Measurements from ENCODE around the gene AIPL1. TPM values are rescaled to one million over a fixed set of nuclear protein-coding genes. Genes with fewer than 3 reads are reported as not detected.

AIPL1 gene
- total RNA-seq, 1 donor from 2014 or later: not detected

DNA sequence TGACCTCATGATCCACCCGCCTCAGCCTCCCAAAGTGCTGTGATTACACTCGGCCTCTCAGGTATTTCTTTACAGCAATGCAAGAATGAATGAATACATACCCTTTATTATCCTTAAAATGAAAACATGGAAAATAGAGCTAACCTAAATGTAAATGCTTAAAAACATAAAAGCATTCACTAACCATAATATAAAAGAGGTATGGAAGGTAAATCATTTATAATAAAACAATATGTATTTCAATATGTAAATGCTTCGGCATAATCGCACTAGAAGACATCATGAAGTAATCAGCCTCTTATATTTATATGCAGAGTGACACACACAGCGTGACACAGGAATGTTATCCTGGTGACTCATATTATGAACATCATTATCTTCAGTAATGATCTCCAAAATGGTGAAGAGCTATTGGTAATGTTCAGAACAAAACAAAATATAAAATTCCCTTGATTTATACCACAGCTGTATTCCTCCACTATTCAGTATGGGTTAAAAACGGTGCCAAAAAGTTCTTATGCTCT is 53.9 kb downstream of the AIPL1 start:
- DNase-seq (ENCODE audit: extremely low read depth, low read depth, low spot score): no peak

DNA sequence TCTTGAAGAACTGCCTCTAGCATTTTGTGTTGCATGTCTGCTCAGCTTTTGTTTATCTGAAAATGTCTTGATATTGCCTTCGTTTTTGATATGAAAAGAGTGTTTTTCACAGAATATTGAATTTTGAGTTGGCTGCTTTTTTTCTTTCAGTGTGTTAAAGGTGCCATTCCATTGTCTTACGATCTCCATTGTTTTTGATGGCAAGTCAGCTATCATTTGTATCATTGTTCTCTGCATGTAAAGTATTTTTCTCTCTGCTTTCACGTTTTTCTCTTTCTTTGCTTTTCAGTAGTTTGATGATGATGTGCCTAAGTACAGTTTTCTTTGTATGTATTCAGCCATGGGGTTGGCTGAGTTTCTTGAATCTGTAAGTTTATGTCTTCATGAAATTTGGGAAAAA is 57.0 kb downstream of the AIPL1 start:
- no peak for DNase-seq (ENCODE audit: extremely low read depth, low read depth, low spot score)

DNA sequence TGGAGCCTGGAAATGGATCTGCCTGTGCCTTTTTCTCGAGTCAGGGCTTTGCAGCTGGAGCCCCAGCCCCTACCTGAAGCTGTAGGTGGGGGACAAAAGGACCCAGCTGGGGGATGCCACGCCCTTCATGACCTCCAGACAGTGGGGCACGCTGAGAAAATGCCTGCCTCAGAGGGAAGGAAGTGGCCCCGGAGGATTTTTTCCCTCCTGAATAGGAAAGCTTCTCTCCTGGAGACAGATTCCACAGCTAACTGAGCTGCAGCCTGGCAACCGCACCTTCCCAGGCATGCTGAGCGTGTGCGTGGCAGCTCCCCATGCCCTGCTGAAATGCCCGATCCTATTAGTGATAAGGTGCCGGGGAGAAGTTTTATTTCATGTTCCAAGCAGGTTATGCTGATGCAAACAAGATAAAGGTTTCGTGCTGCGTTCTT is 58.0 kb downstream of the AIPL1 start:
- DNase-seq (ENCODE audit: extremely low read depth, low read depth, low spot score): no peak

DNA sequence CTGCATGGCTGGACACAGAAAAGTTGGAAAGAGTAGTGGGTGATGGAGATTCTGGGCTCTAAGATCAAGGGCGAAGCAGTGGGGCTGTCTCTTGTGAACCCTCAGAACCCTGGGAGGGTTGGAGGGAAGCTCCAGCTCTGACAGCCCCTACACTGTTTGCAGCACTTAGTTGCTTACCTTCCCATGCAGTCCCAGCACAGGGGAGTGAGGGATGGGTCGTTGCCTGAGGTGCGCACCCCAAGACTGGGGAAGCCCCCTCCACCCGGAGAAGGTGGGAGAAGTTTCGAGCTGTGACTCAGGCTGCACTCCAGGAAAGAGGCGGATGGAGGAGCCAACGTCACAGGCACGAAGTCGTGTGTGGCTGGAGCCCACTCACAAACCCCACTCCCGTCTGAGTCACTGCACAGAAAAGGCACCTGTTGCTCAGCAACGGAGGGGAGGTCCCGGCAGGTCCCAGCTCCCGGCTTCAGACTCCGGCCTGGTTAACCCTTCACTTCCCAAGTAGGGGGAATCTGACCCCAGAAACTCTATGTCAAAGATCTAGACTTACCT is 60.1 kb downstream of the AIPL1 start:
- DNase-seq (ENCODE audit: extremely low read depth, low read depth, low spot score): no peak

DNA sequence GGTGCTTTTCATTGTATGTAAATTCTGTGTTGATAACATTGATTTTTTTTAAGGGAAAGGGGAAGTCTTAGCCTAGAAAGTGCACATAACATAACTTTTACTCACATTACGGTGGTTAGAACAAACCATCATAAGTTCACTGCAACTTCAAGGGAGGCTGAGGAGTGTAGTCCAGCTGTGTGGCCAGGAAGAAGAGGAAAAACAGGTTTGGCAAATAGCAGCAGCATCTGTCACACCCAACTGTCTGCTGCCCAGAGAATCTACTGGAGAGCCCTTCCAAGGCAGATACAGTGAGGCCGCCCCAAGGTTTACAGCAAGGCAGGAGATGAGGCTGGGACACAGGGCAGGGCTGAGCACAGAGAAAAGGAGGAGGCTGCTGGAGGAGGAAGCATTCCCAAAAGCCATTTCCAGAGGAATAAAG is 60.6 kb downstream of the AIPL1 start:
- DNase-seq (ENCODE audit: extremely low read depth, low read depth, low spot score): no peak

Other genes with a start within 250 kb of the AIPL1 start
- gene PIMREG, start 9.3 kb upstream of the AIPL1 start, total RNA-seq: 2.8 and 8.2 TPM in 2 replicates
- gene PITPNM3, start 121.4 kb upstream of the AIPL1 start, total RNA-seq: 0.15 and 0.82 TPM in 2 replicates
- 17.3 and 19.8 TPM in 2 replicates for gene KIAA0753, start 205.6 kb upstream of the AIPL1 start, total RNA-seq
- 177 and 221 TPM in 2 replicates for gene TXNDC17, start 205.9 kb upstream of the AIPL1 start, total RNA-seq
- 12.0 and 15.7 TPM in 2 replicates for gene MED31, start 216.5 kb upstream of the AIPL1 start, total RNA-seq
- 2.7 TPM in 1 of 2 replicates, not detected in the other for gene C17orf100, start 216.6 kb upstream of the AIPL1 start, total RNA-seq

All from glomerular endothelial cell (primary cell).